ENCODE measurements around the gene DUSP6. TPM values are rescaled to one million over a fixed set of nuclear protein-coding genes. Genes with fewer than 3 reads are reported as not detected.

DUSP6 gene
- total and polyA plus RNA-seq, 12 donors, result 12.3 to 81.8 (median 39.9) TPM

DNA sequence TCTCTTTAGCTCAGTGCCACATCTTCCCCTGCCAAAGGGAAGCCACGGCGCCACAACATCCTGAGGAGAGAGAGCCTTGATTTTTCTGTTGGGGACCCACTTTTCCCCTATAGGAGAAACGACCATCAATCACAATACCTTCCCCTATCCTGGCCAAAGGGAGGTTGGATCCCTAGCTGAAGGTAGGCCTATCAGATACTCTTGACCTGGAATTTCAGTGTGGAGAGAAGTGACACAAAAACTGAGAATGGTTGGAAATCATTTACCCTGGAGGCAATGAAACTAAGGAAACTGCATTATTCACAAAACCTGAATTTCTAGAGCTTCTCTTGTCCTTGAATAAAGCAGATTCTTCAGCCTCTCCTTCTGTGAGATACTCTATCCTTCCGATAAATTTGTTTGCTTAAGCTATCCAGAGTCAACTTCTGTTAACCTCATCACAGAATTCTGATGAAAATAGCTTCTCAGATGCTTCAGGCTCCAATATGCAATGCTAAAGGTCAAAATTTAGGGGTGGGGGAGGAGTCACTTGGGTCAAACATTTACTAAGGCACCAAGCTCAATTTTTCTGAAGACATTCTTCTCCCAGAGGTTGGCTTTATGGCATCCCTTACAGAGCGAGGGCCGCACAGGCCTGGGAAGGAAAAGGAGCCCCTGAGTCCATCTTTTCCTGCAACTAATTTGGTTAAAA lies 27.0 kb upstream of the DUSP6 start:
- Histone ChIP-seq H3K36me3 (replicated peaks in 1 of 2) (no peaks in the 10 kb centered on the region), H3K27ac (no peak overlapping the region), H3K4me1 (replicated peaks in 1 of 2) (peaks cover 7 to 18% of the 10 kb centered on the region in 2 donors), H3K9me3 (replicated peaks in 1 of 3) (no peaks in the 10 kb centered on the region), H3K27me3 (no peaks in the 10 kb centered on the region), H3K4me3 (no peak overlapping the region)
- intact Hi-C loops (cut with DNase I), result no loop called here
- TF ChIP-seq POLR2A (IDR thresholded peaks at IDR 0.05), result no peak
- TF ChIP-seq, protein P1, sequence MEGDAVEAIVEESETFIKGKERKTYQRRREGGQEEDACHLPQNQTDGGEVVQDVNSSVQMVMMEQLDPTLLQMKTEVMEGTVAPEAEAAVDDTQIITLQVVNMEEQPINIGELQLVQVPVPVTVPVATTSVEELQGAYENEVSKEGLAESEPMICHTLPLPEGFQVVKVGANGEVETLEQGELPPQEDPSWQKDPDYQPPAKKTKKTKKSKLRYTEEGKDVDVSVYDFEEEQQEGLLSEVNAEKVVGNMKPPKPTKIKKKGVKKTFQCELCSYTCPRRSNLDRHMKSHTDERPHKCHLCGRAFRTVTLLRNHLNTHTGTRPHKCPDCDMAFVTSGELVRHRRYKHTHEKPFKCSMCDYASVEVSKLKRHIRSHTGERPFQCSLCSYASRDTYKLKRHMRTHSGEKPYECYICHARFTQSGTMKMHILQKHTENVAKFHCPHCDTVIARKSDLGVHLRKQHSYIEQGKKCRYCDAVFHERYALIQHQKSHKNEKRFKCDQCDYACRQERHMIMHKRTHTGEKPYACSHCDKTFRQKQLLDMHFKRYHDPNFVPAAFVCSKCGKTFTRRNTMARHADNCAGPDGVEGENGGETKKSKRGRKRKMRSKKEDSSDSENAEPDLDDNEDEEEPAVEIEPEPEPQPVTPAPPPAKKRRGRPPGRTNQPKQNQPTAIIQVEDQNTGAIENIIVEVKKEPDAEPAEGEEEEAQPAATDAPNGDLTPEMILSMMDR (IDR thresholded peaks at IDR 0.05), result no peak
- no peak for DNase-seq
- 81 to 90% (median 85%) methylated on average over 6 of the region's 6 CpGs for WGBS, 4 donors

DNA sequence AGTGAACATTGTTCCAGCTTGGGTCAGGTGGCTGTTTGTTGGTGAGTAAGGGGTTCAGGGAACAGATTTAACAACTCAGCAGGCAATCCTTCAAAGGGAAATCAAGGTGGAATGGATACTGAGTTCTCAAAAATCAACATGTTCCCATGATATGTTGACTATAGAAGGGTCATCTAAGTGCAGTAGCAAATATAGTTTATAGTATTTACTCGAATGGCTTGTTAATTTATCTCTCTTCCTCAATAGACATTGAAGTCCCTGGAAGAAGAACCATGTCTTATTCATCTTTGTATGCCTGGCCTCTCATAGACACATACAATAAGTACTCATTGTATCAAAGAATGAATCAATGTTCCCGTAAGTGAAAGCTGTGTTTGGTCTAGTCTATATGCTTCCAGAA lies 24.5 kb upstream of the DUSP6 start:
- no peak for DNase-seq
- intact Hi-C loops (cut with DNase I), result no loop called here
- Histone ChIP-seq H3K4me1 (replicated peaks in 1 of 2) (peaks cover 0 to 8% of the 10 kb centered on the region in 2 donors), H3K9me3 (replicated peaks in 1 of 3) (no peaks in the 10 kb centered on the region), H3K36me3 (replicated peaks in 1 of 2) (no peaks in the 10 kb centered on the region), H3K27ac (no peak overlapping the region), H3K4me3 (no peak overlapping the region), H3K27me3 (no peaks in the 10 kb centered on the region)
- TF ChIP-seq, protein P1 (IDR thresholded peaks at IDR 0.05), result no peak
- TF ChIP-seq POLR2A (IDR thresholded peaks at IDR 0.05), result no peak
- WGBS, 4 donors, result 81 to 90% (median 84%) methylated on average over 2 of the region's 2 CpGs

DNA sequence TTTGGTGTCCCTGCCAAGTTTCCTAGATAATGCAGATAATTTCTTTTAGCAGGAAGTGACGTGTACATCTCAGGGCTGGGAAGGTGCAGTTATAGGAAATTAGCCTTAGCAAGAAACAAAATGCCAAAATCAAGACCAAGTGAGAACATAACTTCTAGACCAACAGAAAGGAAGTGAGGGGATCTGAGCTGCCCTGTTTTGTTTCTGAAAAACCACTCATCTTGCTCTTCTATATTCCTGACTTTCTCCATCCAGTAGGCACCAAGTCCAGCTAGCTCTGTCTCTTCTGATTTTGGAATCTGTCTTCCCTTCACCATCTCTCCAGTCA lies 23.9 kb upstream of the DUSP6 start:
- H3K27ac ChIP-seq, result no peak overlapping the region

DNA sequence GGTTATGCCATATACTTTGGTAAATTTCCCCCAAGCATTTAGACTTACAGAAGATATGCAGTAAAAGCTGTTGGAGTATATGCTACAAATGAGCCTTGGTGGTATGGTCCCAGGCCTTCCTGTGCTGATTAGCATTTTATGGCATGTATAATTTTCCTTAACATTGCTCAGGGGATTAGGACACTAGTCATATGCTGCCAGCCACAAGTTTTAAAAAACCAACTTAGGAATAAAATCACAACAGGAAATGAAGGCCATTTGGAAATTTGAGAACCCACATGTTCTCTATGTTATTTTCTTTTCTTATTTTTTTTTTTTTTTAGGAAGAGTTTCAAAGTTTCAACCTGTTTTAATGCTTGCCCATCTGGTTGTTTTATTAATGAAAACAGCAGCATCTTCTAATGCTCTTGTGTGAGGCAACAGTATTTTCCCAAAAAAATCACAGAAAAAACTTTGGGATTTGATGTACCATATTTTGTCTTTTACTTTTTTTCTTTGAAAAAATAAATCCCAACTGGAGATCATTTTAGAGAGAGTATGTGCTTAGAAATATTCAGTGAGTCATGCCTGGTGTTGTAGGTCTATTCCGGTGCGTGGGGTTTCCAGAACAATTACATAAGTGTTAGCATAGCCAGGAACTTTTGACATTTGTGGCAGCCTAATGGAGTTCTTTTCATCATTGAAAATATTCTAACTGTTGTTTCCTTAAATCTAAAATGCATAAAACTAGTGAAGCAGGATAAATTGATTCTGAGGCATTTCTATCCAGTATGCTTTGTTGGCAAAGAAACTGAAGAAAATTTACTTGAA lies 21.7 kb upstream of the DUSP6 start:
- intact Hi-C loops (cut with DNase I), result no loop called here
- WGBS, 4 donors, result 19 to 25% (median 21%) methylated on average over 2 of the region's 2 CpGs
- Histone ChIP-seq H3K27ac (peak overlapping the region in 1 of 5 donors; percentile 25), H3K36me3 (replicated peaks in 1 of 2) (no peaks in the 10 kb centered on the region), H3K27me3 (no peaks in the 10 kb centered on the region), H3K4me1 (replicated peaks in 1 of 2) (peaks cover 0 to 8% of the 10 kb centered on the region in 2 donors), H3K9me3 (replicated peaks in 1 of 3) (no peaks in the 10 kb centered on the region), H3K4me3 (no peak overlapping the region)
- peak in 4 of 7 donors; percentile 31 to 70 (median 46) for DNase-seq
- TF ChIP-seq, protein P1 (IDR thresholded peaks at IDR 0.05), result no peak
- no peak for TF ChIP-seq POLR2A (IDR thresholded peaks at IDR 0.05)

More for the DNA sequence above, 23.9 kb upstream of the DUSP6 start:
- DNase-seq, result no peak
- Histone ChIP-seq H3K4me3 (no peak overlapping the region), H3K9me3 (replicated peaks in 1 of 3) (no peaks in the 10 kb centered on the region), H3K36me3 (replicated peaks in 1 of 2) (no peaks in the 10 kb centered on the region), H3K27me3 (no peaks in the 10 kb centered on the region), H3K4me1 (replicated peaks in 1 of 2) (peaks cover 0 to 8% of the 10 kb centered on the region in 2 donors)
- 71 to 78% (median 75%) methylated on average over 1 of the region's 1 CpG for WGBS, 4 donors
- TF ChIP-seq, protein P1 (IDR thresholded peaks at IDR 0.05), result no peak
- no peak for TF ChIP-seq POLR2A (IDR thresholded peaks at IDR 0.05)
- intact Hi-C loops (cut with DNase I), result no loop called here
